ENCODE results near the gene SLC15A3.

DNA sequence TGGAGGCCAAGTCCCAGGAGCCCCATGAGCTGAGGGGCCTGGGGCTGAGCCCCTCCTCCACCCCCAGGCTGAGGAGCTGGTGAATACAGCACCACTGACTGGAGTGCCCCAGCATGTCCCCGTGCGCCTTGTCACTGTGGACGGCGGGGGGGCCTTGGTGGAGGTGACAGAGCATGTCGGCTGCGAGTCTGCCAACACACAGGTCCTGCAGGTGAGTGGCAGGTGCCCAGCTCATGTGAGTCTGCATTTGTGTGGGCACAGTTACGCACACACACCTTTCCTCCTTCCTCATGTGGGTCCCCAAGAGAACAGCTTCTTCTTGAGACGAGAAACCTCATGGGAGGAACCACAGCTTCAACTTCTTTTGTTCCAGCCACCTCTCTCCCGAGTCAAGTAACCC lies 20.1 kb downstream of the SLC15A3 start:
- TF ChIP-seq EZH2 (IDR thresholded peaks at IDR 0.05; ENCODE audit: low read length, missing control alignments): no peak
- no peak for TF ChIP-seq CTCF (conservative IDR thresholded peaks at IDR 0.05 in 1 of 2, IDR thresholded peaks at IDR 0.05 in 1 of 2; ENCODE audit: low read depth in 1 of 2, low read length in 2 of 2)
